H9 (cell line): ENCODE measurements around the gene CADPS2. TPM values are rescaled to one million over a fixed set of nuclear protein-coding genes. Genes with fewer than 3 reads are reported as not detected.

Source experiments
- DNase-seq: peaks from one replicate; pipeline ENCODE4 v3.0.0-alpha.2; 2017
- H2AFZ ChIP-seq: one replicate; pipeline ENCODE4 v1.6.1; 2013; ENCODE audit warnings: mild to moderate bottlenecking, low read length, control low read depth, moderate library complexity
- H2AK5ac ChIP-seq: 2 replicates; pipeline ENCODE4 v1.6.1; 2013; ENCODE audit warnings: low read length, control low read depth, mixed read lengths; ENCODE audit not compliant: insufficient read length
- H2BK120ac ChIP-seq: one replicate; pipeline ENCODE4 v1.6.1; 2013; ENCODE audit warnings: low read depth, mild to moderate bottlenecking, low read length, control low read depth, inconsistent platforms; ENCODE audit not compliant: poor library complexity, severe bottlenecking
- H2BK12ac ChIP-seq: 2 replicates; pipeline ENCODE4 v1.6.1; 2013; ENCODE audit warnings: low read length, control low read depth, mixed read lengths, low read depth; ENCODE audit not compliant: insufficient read length
- H2BK15ac ChIP-seq: 2 replicates; pipeline ENCODE4 v1.6.1; 2013; ENCODE audit warnings: low read depth, low read length, control low read depth
- H2BK20ac ChIP-seq: one replicate; pipeline ENCODE4 v1.6.1; 2013; ENCODE audit warnings: low read depth, mild to moderate bottlenecking, low read length, control low read depth, inconsistent platforms; ENCODE audit not compliant: poor library complexity, severe bottlenecking
- H2BK5ac ChIP-seq: 2 replicates; pipeline ENCODE4 v1.6.1; 2013; ENCODE audit warnings: low read length, control low read depth, mixed read lengths; ENCODE audit not compliant: insufficient read length
- H3K14ac ChIP-seq: 2 replicates; pipeline ENCODE4 v1.6.1; 2013; ENCODE audit warnings: low read length, control low read depth; ENCODE audit not compliant: insufficient read depth
- H3K18ac ChIP-seq: 2 replicates; pipeline ENCODE4 v1.6.1; 2013; ENCODE audit warnings: low read depth, mild to moderate bottlenecking, mixed read lengths, low read length, control low read depth; ENCODE audit not compliant: insufficient read length
- H3K23ac ChIP-seq: 2 replicates; pipeline ENCODE4 v1.6.1; 2013; ENCODE audit warnings: low read length, control low read depth, mixed read lengths, low read depth; ENCODE audit not compliant: insufficient read length
- H3K23me2 ChIP-seq: 2 replicates; pipeline ENCODE4 v1.6.1; 2013; ENCODE audit warnings: low read depth, mild to moderate bottlenecking, mixed read lengths, low read length, control low read depth; ENCODE audit not compliant: insufficient read length, poor library complexity, severe bottlenecking
- H3K27ac ChIP-seq: 2 replicates; pipeline ENCODE4 v1.5.1; 2013; ENCODE audit warnings: low read length, control low read depth, mixed read lengths, low read depth; ENCODE audit not compliant: insufficient read length
- H3K27me3 ChIP-seq: 2 replicates; pipeline ENCODE4 v1.6.1; 2013; ENCODE audit warnings: low read length, control low read depth, inconsistent platforms; ENCODE audit not compliant: insufficient read depth
- H3K4ac ChIP-seq: 2 replicates; pipeline ENCODE4 v1.6.1; 2013; ENCODE audit warnings: low read depth, mild to moderate bottlenecking, control low read depth, inconsistent platforms, low read length, moderate library complexity
- H3K4me1 ChIP-seq: 2 replicates; pipeline ENCODE4 v1.6.1; 2013; ENCODE audit warnings: low read length, control low read depth, inconsistent platforms; ENCODE audit not compliant: insufficient read depth
- H3K4me2 ChIP-seq: 2 replicates; pipeline ENCODE4 v1.6.1; 2013; ENCODE audit warnings: low read length, control low read depth, mixed read lengths; ENCODE audit not compliant: insufficient read length, insufficient read depth
- H3K56ac ChIP-seq: 2 replicates; pipeline ENCODE4 v1.6.1; 2013; ENCODE audit warnings: low read depth, mild to moderate bottlenecking, mixed read lengths, low read length, control low read depth; ENCODE audit not compliant: insufficient read length
- H3K79me1 ChIP-seq: 2 replicates; pipeline ENCODE4 v1.6.1; 2013; ENCODE audit warnings: low read depth, mild to moderate bottlenecking, moderate library complexity, low read length, control low read depth, inconsistent platforms; ENCODE audit not compliant: insufficient read depth, poor library complexity, severe bottlenecking
- H3K79me2 ChIP-seq: 2 replicates; pipeline ENCODE4 v1.6.1; 2013; ENCODE audit warnings: low read length, control low read depth, inconsistent platforms; ENCODE audit not compliant: insufficient read depth
- H3K9ac ChIP-seq: 2 replicates; pipeline ENCODE4 v1.6.1; 2013; ENCODE audit warnings: low read length, control low read depth, mixed read lengths; ENCODE audit not compliant: insufficient read length; ENCODE audit errors: extremely low read depth
- H3K9me3 ChIP-seq: one replicate; pipeline ENCODE4 v1.6.1; 2013; ENCODE audit warnings: low read depth, low read length, inconsistent platforms; ENCODE audit not compliant: control insufficient read depth
- H3T11ph ChIP-seq: one replicate; pipeline ENCODE4 v1.6.1; 2013; ENCODE audit warnings: mild to moderate bottlenecking, low read length, control low read depth, inconsistent platforms
- H4K20me1 ChIP-seq: one replicate; pipeline ENCODE4 v1.6.1; 2013; ENCODE audit not compliant: control insufficient read depth, insufficient read length, insufficient read depth
- H4K5ac ChIP-seq: 2 replicates; pipeline ENCODE4 v1.6.1; 2013; ENCODE audit warnings: low read depth, mild to moderate bottlenecking, mixed read lengths, low read length, control low read depth; ENCODE audit not compliant: insufficient read length
- H4K8ac ChIP-seq: replicated peaks from 2 replicates; pipeline ENCODE4 v1.6.1; 2013; ENCODE audit warnings: low read length, control low read depth, mixed read lengths, low read depth; ENCODE audit not compliant: insufficient read length
- H4K91ac ChIP-seq: 2 replicates; pipeline ENCODE4 v1.6.1; 2013; ENCODE audit warnings: low read depth, mild to moderate bottlenecking, moderate library complexity, mixed read lengths, low read length, control low read depth; ENCODE audit not compliant: insufficient read length
- H3K27ac Mint-ChIP-seq, 3 experiments: 2 replicates in 2 of 3; 3 replicates in 1 of 3; pipeline ENCODE4 v1.8.0; 2020 to 2021; ENCODE audit warnings: mixed read lengths in 3 of 3, mild to moderate bottlenecking in 1 of 3, moderate library complexity in 1 of 3
- H3K27me3 Mint-ChIP-seq: 2 replicates; pipeline ENCODE4 v1.8.0; 2021; ENCODE audit warnings: low read depth, mild to moderate bottlenecking, moderate library complexity, mixed read lengths
- H3K36me3 Mint-ChIP-seq, 3 experiments: 2 replicates in 2 of 3; 3 replicates in 1 of 3; pipeline ENCODE4 v1.8.0; 2020 to 2021; ENCODE audit warnings: low read depth in 3 of 3, mixed read lengths in 3 of 3; ENCODE audit not compliant: insufficient read depth in 1 of 3
- H3K4me1 Mint-ChIP-seq, 2 experiments: 2 replicates each; pipeline ENCODE4 v1.8.0; 2020; ENCODE audit warnings: mixed read lengths in 2 of 2
- H3K4me3 Mint-ChIP-seq, 2 experiments: 2 replicates in 1 of 2; 3 replicates in 1 of 2; pipeline ENCODE4 v1.8.0; 2020 to 2021; ENCODE audit warnings: mild to moderate bottlenecking in 2 of 2, mixed read lengths in 2 of 2, moderate library complexity in 1 of 2
- H3K9me3 Mint-ChIP-seq, 2 experiments: 2 replicates in 1 of 2; 3 replicates in 1 of 2; pipeline ENCODE4 v1.8.0; 2020; ENCODE audit warnings: mild to moderate bottlenecking in 2 of 2, mixed read lengths in 2 of 2, moderate library complexity in 1 of 2
- CTCF ChIP-seq: fragments of 200-600 bp; sonication (generic); conservative IDR thresholded peaks from 3 replicates; pipeline ENCODE4 v1.8.0; 2021; ENCODE audit warnings: antibody characterized with exemption, mild to moderate bottlenecking
- WGBS: extraction: QIAGEN DNeasy Blood & Tissue Kit; methylation state at CpG from one replicate; pipeline ENCODE4 v1.1.7; 2013; ENCODE audit warnings: missing lambda C conversion rate, low lambda C conversion rate, mixed read lengths; ENCODE audit not compliant: insufficient read length; ENCODE audit errors: extremely low coverage; 5-methylcytosine and 5-hydroxymethylcytosine counted together
- total RNA-seq: library from RNA; stranded (reverse); gene quantifications from 2 replicates; pipeline ENCODE4 v1.2.1, GENCODE V29; 2021

Gene CADPS2
- total RNA-seq, 1 experiment from 2014 or later = 7.1 TPM

GRCh38 chr7:122487131-122487530 is 399.1 kb downstream of the CADPS2 start:
- no peak overlapping the region for H3K56ac ChIP-seq
- H3K14ac ChIP-seq = no peak overlapping the region
- no peak overlapping the region for H2BK5ac ChIP-seq
- H4K5ac ChIP-seq = no peak overlapping the region
- no peaks in the 10 kb centered on the region for H3K27me3 Mint-ChIP-seq
- TF ChIP-seq CTCF = no peak
- no peak overlapping the region for H3K23ac ChIP-seq
- H3K79me1 ChIP-seq = no peaks in the 10 kb centered on the region
- no peak overlapping the region for H3K4me2 ChIP-seq
- no peak overlapping the region for H3T11ph ChIP-seq
- H3K36me3 Mint-ChIP-seq = no peaks in the 10 kb centered on the region
- no peak overlapping the region for H3K9ac ChIP-seq
- no peaks in the 10 kb centered on the region for H3K27me3 ChIP-seq
- H4K20me1 ChIP-seq = no peaks in the 10 kb centered on the region
- H2BK20ac ChIP-seq = no peak overlapping the region
- no peaks in the 10 kb centered on the region for H3K79me2 ChIP-seq
- H3K27ac Mint-ChIP-seq = no peak overlapping the region
- H2BK12ac ChIP-seq = no peak overlapping the region
- H3K4me3 Mint-ChIP-seq = no peak overlapping the region
- no peak overlapping the region for H3K18ac ChIP-seq
- no peak for DNase-seq
- H3K9me3 ChIP-seq = no peaks in the 10 kb centered on the region
- H3K27ac ChIP-seq = no peak overlapping the region
- peaks cover 0 to 5% of the 10 kb centered on the region in 2 experiments; a peak in 2 of 4 replicates for H3K4me1 Mint-ChIP-seq
- H3K4ac ChIP-seq = no peak overlapping the region
- H3K9me3 Mint-ChIP-seq = no peaks in the 10 kb centered on the region
- H4K8ac ChIP-seq = no peak overlapping the region
- H2BK15ac ChIP-seq = no peak overlapping the region
- H2AFZ ChIP-seq = no peak overlapping the region
- H4K91ac ChIP-seq = no peak overlapping the region
- H2AK5ac ChIP-seq = no peak overlapping the region
- H3K4me1 ChIP-seq = no peaks in the 10 kb centered on the region
- no CpG with 5 or more reads among the region's 5 CpGs for WGBS
- no peaks in the 10 kb centered on the region for H3K23me2 ChIP-seq
- H2BK120ac ChIP-seq = no peak overlapping the region
